Naive thymus-derived CD8-positive, alpha-beta T cell (primary cell): ENCODE results near the gene POFUT1. TPM values are rescaled to one million over a fixed set of nuclear protein-coding genes. Genes with fewer than 3 reads are reported as not detected.

Experiments used
- ATAC-seq, 2 donors: fragments of 150-1000 bp; cut with Tn5 transposase in 1 of 2; sonication (Bioruptor Pico), chemical (Tn5 transposase) in 1 of 2; 1 replicate in 1 of 2; 2 replicates in 1 of 2; pipeline ENCODE4 v1.10.0; 2021; ENCODE audit warnings: mild to moderate bottlenecking in 2 of 2, moderate library complexity in 2 of 2
- POLR2A ChIA-PET: fragments of 350-600 bp; sonication (Branson Sonifier 250); formaldehyde crosslinking; loops from one replicate; lab custom pipeline; 2021; ENCODE audit warnings: antibody characterized with exemption; lab: Charles Lee
- DNase-seq, 10 donors: peaks; one replicate each; pipeline versions ENCODE4 v3.0.0 to v3.0.0-alpha.2; 2020 to 2022
- H3K27ac Mint-ChIP-seq, 10 donors: one replicate each; pipeline ENCODE4 v1.8.0; 2020 to 2022; ENCODE audit warnings: mild to moderate bottlenecking in 10 of 10, mixed read lengths in 10 of 10, moderate library complexity in 4 of 10, inconsistent platforms in 1 of 10
- H3K27me3 Mint-ChIP-seq, 5 donors: one replicate each; pipeline ENCODE4 v1.8.0; 2021 to 2022; ENCODE audit warnings: mixed read lengths in 5 of 5
- H3K36me3 Mint-ChIP-seq, 3 donors: one replicate each; pipeline ENCODE4 v1.8.0; 2020 to 2022; ENCODE audit warnings: mixed read lengths in 3 of 3, mild to moderate bottlenecking in 2 of 3, inconsistent platforms in 1 of 3
- H3K4me1 Mint-ChIP-seq, 4 donors: one replicate each; pipeline ENCODE4 v1.8.0; 2021 to 2022; ENCODE audit warnings: mixed read lengths in 4 of 4
- H3K4me3 Mint-ChIP-seq, 10 donors: one replicate each; pipeline ENCODE4 v1.8.0; 2020 to 2022; ENCODE audit warnings: mild to moderate bottlenecking in 10 of 10, mixed read lengths in 10 of 10, moderate library complexity in 6 of 10, inconsistent platforms in 1 of 10
- H3K9me3 Mint-ChIP-seq, 9 donors: one replicate each; pipeline ENCODE4 v1.8.0; 2020 to 2022; ENCODE audit warnings: mixed read lengths in 9 of 9, mild to moderate bottlenecking in 3 of 9, inconsistent platforms in 1 of 9, moderate library complexity in 1 of 9
- polyA plus RNA-seq, 3 donors: library from polyadenylated mRNA; unstranded; fragments of 300-500 nt; fragmentation: Illumina TruSeq; gene quantifications; one replicate each; pipeline ENCODE4 v1.2.3, GENCODE V29; 2021
- total RNA-seq, 8 experiments: library from RNA in 2 of 8; stranded (reverse) in 2 of 8; gene quantifications; one replicate each; pipeline ENCODE4 v1.2.3 and lab custom pipeline; 2021 to 2026

POFUT1 gene
- total and polyA plus RNA-seq, 5 experiments from 2014 or later: 10.7 to 21.8 (median 15.0) TPM

DNA sequence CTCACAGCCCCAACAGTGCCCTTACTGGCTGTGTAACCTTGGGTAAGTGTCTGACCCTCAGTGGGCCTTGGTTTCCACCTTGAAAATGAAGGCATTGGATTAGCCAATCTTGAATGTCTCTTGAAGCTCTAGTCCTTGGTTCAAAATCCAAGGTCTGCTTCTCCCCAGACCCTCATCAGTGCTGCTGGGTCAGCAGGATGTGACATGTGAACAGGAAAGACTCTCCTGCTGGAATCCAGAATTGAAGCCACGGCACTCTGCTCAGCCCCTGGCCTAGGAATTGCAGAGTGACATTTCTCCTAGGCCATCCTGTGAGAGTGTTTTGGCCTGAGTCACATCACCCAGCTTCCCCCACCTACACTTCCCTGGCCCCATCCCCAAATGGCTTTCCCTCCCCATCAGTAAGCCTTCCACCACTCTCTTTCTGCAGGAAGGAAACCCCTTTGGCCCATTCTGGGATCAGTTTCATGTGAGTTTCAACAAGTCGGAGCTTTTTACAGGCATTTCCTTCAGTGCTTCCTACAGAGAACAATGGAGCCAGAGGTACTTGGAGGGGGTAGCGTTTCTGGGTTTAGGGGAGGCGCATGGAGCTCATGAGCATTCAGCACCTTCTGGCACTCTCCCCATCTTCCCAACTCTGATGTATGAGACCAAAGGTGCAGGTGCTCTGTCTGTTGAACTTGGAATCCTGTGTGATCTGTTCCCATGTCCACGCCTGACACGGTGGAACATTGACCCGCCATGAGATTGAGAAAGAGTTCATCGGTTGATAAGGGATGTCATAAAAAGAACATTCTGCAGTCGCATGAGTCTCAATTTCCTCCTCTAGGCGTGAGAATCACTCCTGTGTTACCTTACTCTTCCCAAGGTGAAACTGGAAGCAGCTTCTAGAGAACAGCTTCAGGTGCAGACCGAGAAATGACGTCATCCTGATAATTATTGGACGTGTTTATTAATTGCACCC, 8.8 kb downstream of the POFUT1 start:
- peak overlapping the region in 1 of 10 donors; percentile 53 for H3K27ac Mint-ChIP-seq
- H3K27me3 Mint-ChIP-seq: no peaks in the 10 kb centered on the region
- no peak overlapping the region for H3K4me3 Mint-ChIP-seq
- peaks cover 6 to 17% (median 12%) of the 10 kb centered on the region in 4 donors for H3K4me1 Mint-ChIP-seq
- POLR2A ChIA-PET: no interaction called here
- DNase-seq (no peak), ATAC-seq (no peak)
- H3K36me3 Mint-ChIP-seq: peaks cover 6 to 88% (median 20%) of the 10 kb centered on the region in 3 donors
- H3K9me3 Mint-ChIP-seq: no peaks in the 10 kb centered on the region

DNA sequence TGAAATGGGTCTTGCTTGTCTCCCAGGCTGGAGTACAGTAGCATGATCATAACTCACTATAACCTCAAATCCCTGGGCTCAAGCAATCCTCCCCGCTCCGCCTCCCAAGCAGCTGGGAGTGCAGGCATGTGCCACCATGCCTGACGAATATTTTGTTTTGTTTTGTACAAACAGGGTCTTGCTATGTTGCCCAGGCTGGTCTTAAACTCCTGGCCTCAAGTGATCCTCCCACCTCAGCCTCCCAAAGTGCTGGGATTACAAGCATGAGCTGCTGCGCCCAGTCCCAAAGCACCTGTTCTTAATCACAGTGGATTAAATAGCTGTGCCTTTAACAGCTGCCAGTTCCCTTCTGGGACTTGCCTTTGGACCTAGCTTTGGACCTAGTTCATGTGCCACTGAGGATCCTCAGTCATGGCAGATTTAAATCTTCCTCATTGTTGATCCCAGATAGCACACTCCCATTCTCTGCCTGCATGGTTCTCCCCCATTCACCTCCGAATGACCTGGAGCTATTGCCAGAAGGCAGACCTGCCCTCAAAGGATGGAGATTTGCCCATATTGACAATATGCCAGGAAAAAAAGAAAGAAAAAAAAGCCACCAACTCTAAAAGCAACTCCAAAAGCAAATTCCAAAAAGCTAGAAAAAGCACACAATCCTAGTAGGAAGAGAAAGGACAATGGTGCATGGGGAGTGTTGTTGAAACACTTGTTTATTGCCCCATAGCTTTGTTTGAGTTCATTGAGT, 10.6 kb downstream of the POFUT1 start:
- Mint-ChIP-seq H3K4me3 (no peak overlapping the region), H3K4me1 (peaks cover 0 to 8% (median 4%) of the 10 kb centered on the region in 4 donors), H3K27me3 (no peaks in the 10 kb centered on the region), H3K9me3 (no peaks in the 10 kb centered on the region), H3K36me3 (peaks cover 0 to 82% (median 16%) of the 10 kb centered on the region in 3 donors), H3K27ac (no peak overlapping the region)
- ATAC-seq: no peak
- POLR2A ChIA-PET: no interaction called here
- no peak for DNase-seq

GRCh38 chr20:32224463-32224862, 16.8 kb downstream of the POFUT1 start:
- no peak overlapping the region for H3K4me3 Mint-ChIP-seq
- DNase-seq (no peak), ATAC-seq (no peak)
- H3K36me3 Mint-ChIP-seq: peaks cover 0 to 70% (median 7%) of the 10 kb centered on the region in 3 donors
- H3K4me1 Mint-ChIP-seq: peaks cover 0 to 5% (median 0%) of the 10 kb centered on the region in 4 donors
- no peaks in the 10 kb centered on the region for H3K27me3 Mint-ChIP-seq
- POLR2A ChIA-PET: interaction anchor here (0.6 kb wide), 1 partner anchor 168 kb away, joined by 3 read pairs; no protein-coding TSS in a partner anchor
- peak overlapping the region in 1 of 10 donors; percentile 86 for H3K27ac Mint-ChIP-seq
- no peaks in the 10 kb centered on the region for H3K9me3 Mint-ChIP-seq

- Mint-ChIP-seq H3K4me3 (no peak overlapping the region), H3K9me3 (no peaks in the 10 kb centered on the region), H3K27me3 (no peaks in the 10 kb centered on the region), H3K36me3 (peaks cover 0 to 70% (median 11%) of the 10 kb centered on the region in 3 donors), H3K27ac (peak overlapping the region in 1 of 10 donors; percentile 31), H3K4me1 (peaks cover 2 to 7% (median 4%) of the 10 kb centered on the region in 4 donors)
- DNase-seq: no peak
- ATAC-seq: no peak
- POLR2A ChIA-PET: no interaction called here
Measured at GRCh38 chr20:32226391-32226790, 18.7 kb downstream of the POFUT1 start.

DNA sequence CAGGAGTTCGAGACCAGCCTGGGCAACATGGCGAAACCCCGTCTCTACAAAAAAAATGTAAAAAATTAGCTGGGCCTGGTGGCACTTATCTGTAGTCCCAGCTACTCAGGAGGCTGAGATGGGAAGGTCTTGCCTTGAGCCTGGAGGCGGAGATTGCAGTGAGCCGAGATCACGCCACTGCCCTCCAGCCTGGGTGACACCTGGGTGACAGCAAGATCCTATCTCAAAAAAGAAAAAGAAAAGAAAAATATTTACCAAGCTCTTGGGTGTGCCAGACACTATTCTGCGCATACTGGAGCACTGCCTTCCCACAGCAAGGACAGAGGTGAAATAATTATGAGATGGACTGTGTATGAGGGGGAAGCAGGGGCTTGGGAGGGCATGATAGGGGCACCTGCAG, 19.6 kb downstream of the POFUT1 start:
- Mint-ChIP-seq H3K36me3 (peaks cover 0 to 68% (median 11%) of the 10 kb centered on the region in 3 donors), H3K27ac (peak overlapping the region in 1 of 10 donors; percentile 19), H3K27me3 (no peaks in the 10 kb centered on the region), H3K4me1 (peaks cover 11 to 16% (median 13%) of the 10 kb centered on the region in 4 donors), H3K9me3 (no peaks in the 10 kb centered on the region), H3K4me3 (no peak overlapping the region)
- DNase-seq (no peak), ATAC-seq (no peak)
- POLR2A ChIA-PET: no interaction called here

DNA sequence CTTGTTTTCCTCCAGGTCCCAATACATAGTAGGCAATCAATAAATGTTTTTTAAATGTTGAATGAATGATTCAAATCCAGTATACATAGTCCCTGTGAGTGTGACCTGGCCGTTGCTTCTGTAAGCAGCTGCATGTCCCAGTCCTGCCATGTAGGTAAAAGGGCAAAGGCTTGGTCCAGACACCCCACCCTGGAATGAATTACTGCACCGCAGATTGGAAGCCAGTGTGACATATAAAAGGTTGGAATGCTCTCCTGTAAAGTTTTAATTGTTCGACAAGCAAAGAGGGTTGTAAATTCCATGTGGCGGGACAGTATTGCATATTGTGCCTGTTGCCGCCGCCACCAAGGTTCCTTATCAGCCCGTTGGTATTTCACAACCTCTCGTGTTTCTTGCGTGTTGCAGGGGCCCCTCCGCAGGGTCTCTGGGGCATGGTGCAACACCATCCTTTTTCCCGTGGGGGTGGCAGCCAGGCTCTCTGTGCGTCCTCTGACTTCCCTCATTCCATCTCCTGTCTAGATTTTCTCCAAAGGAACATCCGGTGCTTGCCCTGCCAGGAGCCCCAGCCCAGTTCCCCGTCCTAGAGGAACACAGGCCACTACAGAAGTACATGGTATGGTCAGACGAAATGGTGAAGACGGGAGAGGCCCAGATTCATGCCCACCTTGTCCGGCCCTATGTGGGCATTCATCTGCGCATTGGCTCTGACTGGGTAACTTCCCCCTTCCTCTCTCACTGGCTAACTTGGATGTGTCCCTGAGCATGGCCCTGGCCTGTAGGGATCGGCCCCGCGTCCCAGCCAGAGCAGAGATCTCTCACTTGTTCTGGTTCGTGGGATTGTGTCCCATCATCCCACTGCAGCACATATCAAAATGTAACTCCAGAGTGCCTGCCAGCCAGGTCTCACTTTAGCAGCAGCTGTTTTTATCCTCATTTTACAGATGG, 20.3 kb downstream of the POFUT1 start:
- no peak for ATAC-seq
- Mint-ChIP-seq H3K27ac (peak overlapping the region in 3 of 10 donors; percentile 22 to 40 (median 33)), H3K9me3 (no peaks in the 10 kb centered on the region), H3K36me3 (peaks cover 0 to 66% (median 9%) of the 10 kb centered on the region in 3 donors), H3K27me3 (no peaks in the 10 kb centered on the region), H3K4me1 (peaks cover 16 to 22% (median 17%) of the 10 kb centered on the region in 4 donors), H3K4me3 (no peak overlapping the region)
- DNase-seq: no peak
- POLR2A ChIA-PET: no interaction called here

DNA sequence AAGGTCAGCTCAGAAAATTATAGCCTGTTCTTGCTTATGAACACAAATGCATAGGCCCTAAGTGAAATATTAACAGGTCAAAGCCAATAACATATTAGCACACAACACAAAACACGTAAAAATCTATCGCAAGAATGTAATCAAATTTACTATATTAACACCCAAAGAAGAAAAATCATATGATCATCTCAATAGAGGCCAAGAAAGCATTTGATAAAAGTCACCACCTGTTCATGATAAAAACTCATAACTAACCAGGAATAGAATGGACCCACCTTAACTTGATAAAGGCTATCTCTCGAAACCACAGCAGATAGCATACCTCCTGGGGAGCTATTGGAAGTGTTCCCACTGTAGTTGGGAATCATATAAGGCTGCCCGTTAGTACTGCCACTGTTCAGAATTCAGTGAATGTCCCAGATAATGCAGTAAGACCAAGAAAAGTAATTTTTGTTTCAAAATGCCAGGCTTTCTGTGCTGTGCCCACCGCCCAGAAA, 21.6 kb downstream of the POFUT1 start:
- Mint-ChIP-seq H3K9me3 (no peaks in the 10 kb centered on the region), H3K4me1 (peaks cover 17 to 25% (median 20%) of the 10 kb centered on the region in 4 donors), H3K27ac (peak overlapping the region in 1 of 10 donors; percentile 3), H3K27me3 (no peaks in the 10 kb centered on the region), H3K4me3 (no peak overlapping the region), H3K36me3 (peaks cover 0 to 64% (median 10%) of the 10 kb centered on the region in 3 donors)
- DNase-seq: no peak
- no peak for ATAC-seq
- POLR2A ChIA-PET: no interaction called here

DNA sequence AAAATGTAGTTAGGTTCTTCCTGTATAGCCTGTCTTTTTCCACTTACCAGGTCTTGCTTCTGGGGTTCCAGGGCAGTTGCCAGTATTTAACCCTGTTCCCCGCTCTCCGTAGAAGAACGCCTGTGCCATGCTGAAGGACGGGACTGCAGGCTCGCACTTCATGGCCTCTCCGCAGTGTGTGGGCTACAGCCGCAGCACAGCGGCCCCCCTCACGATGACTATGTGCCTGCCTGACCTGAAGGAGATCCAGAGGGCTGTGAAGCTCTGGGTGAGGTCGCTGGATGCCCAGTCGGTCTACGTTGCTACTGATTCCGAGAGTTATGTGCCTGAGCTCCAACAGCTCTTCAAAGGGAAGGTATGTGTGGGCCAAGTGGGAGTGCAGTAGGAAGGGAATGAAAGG, 23.0 kb downstream of the POFUT1 start:
- no peak for DNase-seq
- Mint-ChIP-seq H3K36me3 (peaks cover 0 to 71% (median 20%) of the 10 kb centered on the region in 3 donors), H3K27ac (peak overlapping the region in 5 of 10 donors; percentile 17 to 95 (median 58)), H3K9me3 (no peaks in the 10 kb centered on the region), H3K4me1 (peaks cover 14 to 25% (median 20%) of the 10 kb centered on the region in 4 donors), H3K4me3 (no peak overlapping the region), H3K27me3 (no peaks in the 10 kb centered on the region)
- no peak for ATAC-seq
- POLR2A ChIA-PET: no interaction called here

- no peaks in the 10 kb centered on the region for H3K27me3 Mint-ChIP-seq
- peak overlapping the region in 9 of 10 donors; percentile 10 to 95 (median 93) for H3K27ac Mint-ChIP-seq
- no peaks in the 10 kb centered on the region for H3K9me3 Mint-ChIP-seq
- POLR2A ChIA-PET: interaction anchor here (0.6 kb wide), 1 partner anchor 127 kb away, joined by 3 read pairs; the partner anchor contains the start of gene ASXL1
- DNase-seq: no peak
- ATAC-seq: no peak
- no peak overlapping the region for H3K4me3 Mint-ChIP-seq
- H3K4me1 Mint-ChIP-seq: peaks cover 14 to 25% (median 20%) of the 10 kb centered on the region in 4 donors
- H3K36me3 Mint-ChIP-seq: peaks cover 0 to 72% (median 21%) of the 10 kb centered on the region in 3 donors
Measured at GRCh38 chr20:32231245-32231644, 23.6 kb downstream of the POFUT1 start.

- Mint-ChIP-seq H3K27ac (peak overlapping the region; percentile 60 to 95 (median 94)), H3K27me3 (no peaks in the 10 kb centered on the region), H3K36me3 (peaks cover 0 to 69% (median 21%) of the 10 kb centered on the region in 3 donors), H3K4me3 (peak overlapping the region in 5 of 10 donors; percentile 4 to 71 (median 25)), H3K4me1 (peaks cover 14 to 25% (median 20%) of the 10 kb centered on the region in 4 donors), H3K9me3 (no peaks in the 10 kb centered on the region)
- POLR2A ChIA-PET: no interaction called here
- ATAC-seq: peak; percentile 90 to 96
- DNase-seq: peak in 7 of 10 donors; percentile 5 to 51 (median 31)
Measured at GRCh38 chr20:32231847-32232246, 24.2 kb downstream of the POFUT1 start.

GRCh38 chr20:32232326-32232886, 24.7 kb downstream of the POFUT1 start:
- Mint-ChIP-seq H3K36me3 (peaks cover 0 to 66% (median 21%) of the 10 kb centered on the region in 3 donors), H3K27ac (peak overlapping the region; percentile 60 to 95 (median 94)), H3K4me1 (peaks cover 14 to 25% (median 20%) of the 10 kb centered on the region in 4 donors), H3K27me3 (no peaks in the 10 kb centered on the region), H3K4me3 (peak overlapping the region in 3 of 10 donors; percentile 4 to 71 (median 33)), H3K9me3 (no peaks in the 10 kb centered on the region)
- no peak for DNase-seq
- ATAC-seq: no peak
- POLR2A ChIA-PET: no interaction called here
